ENCODE results near the gene HEXB. TPM values are rescaled to one million over a fixed set of nuclear protein-coding genes. Genes with fewer than 3 reads are reported as not detected.

HEXB gene
- total and polyA plus RNA-seq, 2 of the 13 experiments (the other 11 are each of a cell fraction or from before 2014, with no cell fraction given): 100 to 104 TPM

GRCh38 chr5:74638544-74638969, 46.5 kb upstream of the HEXB start (continued):
- TF ChIP-seq RBFOX2 (IDR thresholded peaks at IDR 0.05; ENCODE audit: low read depth, low read length) (peak; percentile 44), NFYC (CRISPR knock-in tag; IDR thresholded peaks at IDR 0.05) (no peak), MEIS1 (CRISPR knock-in tag; IDR thresholded peaks at IDR 0.05; ENCODE audit: borderline replicate concordance) (no peak), THAP7 (CRISPR knock-in tag; IDR thresholded peaks at IDR 0.05) (no peak), CCDC6 (CRISPR knock-in tag; IDR thresholded peaks at IDR 0.05) (no peak), ZNF652 (CRISPR knock-in tag; IDR thresholded peaks at IDR 0.05; ENCODE audit: borderline replicate concordance, low read depth) (peak; percentile 87), ZNF329 (CRISPR knock-in tag; IDR thresholded peaks at IDR 0.05; ENCODE audit: low read depth) (no peak), ZNF24 (IDR thresholded peaks at IDR 0.05) (no peak), ZNF232 (CRISPR knock-in tag; IDR thresholded peaks at IDR 0.05; ENCODE audit: borderline replicate concordance) (no peak), NRL (CRISPR knock-in tag; IDR thresholded peaks at IDR 0.05; ENCODE audit: borderline replicate concordance) (no peak), ZNF18 (CRISPR knock-in tag; IDR thresholded peaks at IDR 0.05; ENCODE audit: insufficient replicate concordance) (no peak), ASH2L (IDR thresholded peaks at IDR 0.05; ENCODE audit: insufficient read length, low read depth, low read length) (peak; percentile 27), REPIN1 (CRISPR knock-in tag; IDR thresholded peaks at IDR 0.05; ENCODE audit: borderline replicate concordance, low read depth) (no peak), ELF4 (CRISPR knock-in tag; IDR thresholded peaks at IDR 0.05; ENCODE audit: borderline replicate concordance) (no peak), AFF4 (CRISPR knock-in tag; IDR thresholded peaks at IDR 0.05) (peak; percentile 29; the same call in 1 of the 2 replicates), ZNF331 (CRISPR knock-in tag; IDR thresholded peaks at IDR 0.05) (0 out of 2 replicates have a peak, but pooled peaks have one; percentile 20), HNRNPL (IDR thresholded peaks at IDR 0.05; ENCODE audit: low read depth, low read length) (no peak), SSRP1 (CRISPR knock-in tag; IDR thresholded peaks at IDR 0.05) (no peak), RFXAP (CRISPR knock-in tag; IDR thresholded peaks at IDR 0.05; ENCODE audit: borderline replicate concordance) (no peak), FOSL1 (CRISPR knock-in tag; IDR thresholded peaks at IDR 0.05; ENCODE audit: borderline replicate concordance) (no peak), POGK (CRISPR knock-in tag; conservative IDR thresholded peaks at IDR 0.05) (no peak), ZNF432 (CRISPR knock-in tag; IDR thresholded peaks at IDR 0.05; ENCODE audit: borderline replicate concordance) (no peak), FOXO1 (CRISPR knock-in tag; IDR thresholded peaks at IDR 0.05) (no peak), ZNF441 (CRISPR knock-in tag; IDR thresholded peaks at IDR 0.05; ENCODE audit: borderline replicate concordance) (no peak)

Data from HepG2 (cell line).